Esophagus muscularis mucosa (tissue), 4 donors: ENCODE data around the gene C1orf35. TPM values are rescaled to one million over a fixed set of nuclear protein-coding genes. Genes with fewer than 3 reads are reported as not detected.

Experiments
- DNase-seq: peaks from one replicate; pipeline ENCODE4 v3.0.0-alpha.2; 2017; ENCODE audit errors: extremely low spot score
- H3K27ac ChIP-seq, 4 donors: fragments of 200-600 bp; sonication (generic); replicated peaks in 1 of 4; 1 replicate in 3 of 4; 2 replicates in 1 of 4; pipeline ENCODE4 v1.5.1; 2016 to 2019; ENCODE audit warnings: mild to moderate bottlenecking in 1 of 4
- H3K27me3 ChIP-seq, 4 donors: fragments of 200-600 bp; sonication (generic); one replicate each; pipeline versions ENCODE4 v1.5.1 to v1.6.0; 2016 to 2019
- H3K36me3 ChIP-seq, 4 donors: fragments of 200-600 bp; sonication (generic); one replicate each; pipeline ENCODE4 v1.5.1; 2016 to 2019
- H3K4me1 ChIP-seq, 4 donors: fragments of 200-600 bp; sonication (generic); one replicate each; pipeline ENCODE4 v1.5.1; 2016 to 2019
- H3K4me3 ChIP-seq, 4 donors: fragments of 200-600 bp; sonication (generic); 1 replicate in 2 of 4; 2 replicates in 2 of 4; pipeline ENCODE4 v1.5.1; 2016 to 2019; ENCODE audit warnings: mild to moderate bottlenecking in 4 of 4, moderate library complexity in 1 of 4
- H3K9me3 ChIP-seq, 4 donors: fragments of 200-600 bp; sonication (generic); 1 replicate in 3 of 4; 2 replicates in 1 of 4; pipeline ENCODE4 v1.5.1; 2016 to 2019
- CTCF ChIP-seq, 3 experiments: fragments of 200-600 bp in 2 of 3; fragments of 450-650 bp in 1 of 3; sonication (generic) in 2 of 3; IDR thresholded peaks; one replicate each; pipeline ENCODE4 v1.5.1; 2017 to 2019; ENCODE audit warnings: antibody characterized with exemption in 3 of 3, mild to moderate bottlenecking in 2 of 3, moderate library complexity in 1 of 3
- EP300 ChIP-seq: sonication (generic); formaldehyde crosslinking; IDR thresholded peaks from one replicate; pipeline ENCODE4 v1.6.1; 2017; ENCODE audit warnings: antibody characterized with exemption
- POLR2A ChIP-seq: fragments of 450-650 bp; IDR thresholded peaks from one replicate; pipeline ENCODE4 v1.6.1; 2017; ENCODE audit warnings: antibody characterized with exemption, moderate library complexity, mild to moderate bottlenecking, low read depth
- POLR2AphosphoS5 ChIP-seq, 2 donors: sonication (generic); formaldehyde crosslinking; IDR thresholded peaks; one replicate each; pipeline ENCODE4 v1.6.1; 2017; ENCODE audit warnings: antibody characterized with exemption in 2 of 2
- WGBS: methylation state at CpG from one replicate; pipeline ENCODE4 v1.1.5; 2018; 5-methylcytosine and 5-hydroxymethylcytosine counted together
- intact Hi-C: fragments of 100-400 bp; cut with DNase I; formaldehyde crosslinking; loops from one replicate; pipeline ENCODE4 v1.15.1; 2023
- total RNA-seq, 4 donors: library from RNA; depleted of rRNA; stranded (reverse); fragments of >200 nt; gene quantifications; one replicate each; pipeline versions ENCODE4 v1.1.0 to v1.2.1, GENCODE V29; 2016

C1orf35 gene
- total RNA-seq, 4 donors from 2014 or later = 11.2 to 24.3 (median 11.9) TPM

DNA sequence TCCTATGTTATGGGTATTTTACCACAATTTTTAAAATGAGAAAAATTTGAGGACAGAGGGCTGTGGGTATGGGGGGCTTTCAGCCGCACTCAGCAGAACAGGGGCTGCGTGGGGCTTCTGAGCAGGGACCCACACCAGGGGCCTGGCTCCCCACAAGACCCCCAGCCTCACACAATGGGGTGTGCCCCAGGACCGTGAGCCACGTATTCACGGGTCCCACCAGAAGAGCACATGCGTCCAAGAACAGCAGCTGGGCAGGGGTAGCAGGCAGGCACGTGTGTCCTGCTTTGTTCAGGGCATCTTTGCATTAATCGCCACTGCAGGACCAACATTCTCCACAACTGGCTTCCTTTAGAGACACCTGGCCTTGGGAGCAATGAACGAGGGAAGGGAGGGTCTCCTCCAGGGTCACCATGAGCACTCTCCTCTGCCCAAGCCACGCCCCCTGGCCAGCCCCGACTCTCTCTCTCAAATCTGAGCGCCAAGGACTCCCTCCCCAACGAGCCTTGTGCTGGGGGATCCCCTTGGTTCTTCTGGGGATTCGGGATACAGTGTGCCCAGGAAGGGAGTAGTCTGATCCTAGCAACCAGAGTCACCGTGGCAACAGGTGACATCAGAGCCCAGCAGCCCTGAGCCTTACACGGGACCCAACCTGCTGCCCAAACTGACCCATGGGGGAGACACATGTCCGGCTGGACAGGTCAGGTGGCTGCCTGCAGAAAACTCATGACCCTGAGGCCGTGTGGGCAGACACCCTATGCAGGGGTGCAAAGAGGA, 28.0 kb downstream of the C1orf35 start:
- Histone ChIP-seq H3K9me3 (no peaks in the 10 kb centered on the region), H3K4me1 (peaks cover 0 to 4% (median 0%) of the 10 kb centered on the region in 4 donors), H3K27ac (no peak overlapping the region), H3K27me3 (peaks cover 0 to 30% (median 0%) of the 10 kb centered on the region in 4 donors), H3K4me3 (no peak overlapping the region), H3K36me3 (no peaks in the 10 kb centered on the region)
- intact Hi-C loops = loop anchor here (10.0 kb wide), 1 partner anchor 510 kb away; the partner anchor contains the start of gene ZNF678
- DNase-seq = no peak
- WGBS = 48% methylated on average over 16 of the region's 18 CpGs
- TF ChIP-seq EP300 (no peak), CTCF (IDR thresholded peaks at IDR 0.05) (no peak), POLR2A (no peak), POLR2AphosphoS5 (IDR thresholded peaks at IDR 0.05) (no peak)

GRCh38 chr1:228073857-228074545, 29.1 kb downstream of the C1orf35 start:
- Histone ChIP-seq H3K9me3 (no peaks in the 10 kb centered on the region), H3K4me3 (no peak overlapping the region), H3K4me1 (no peaks in the 10 kb centered on the region), H3K36me3 (no peaks in the 10 kb centered on the region), H3K27me3 (peaks cover 0 to 41% (median 0%) of the 10 kb centered on the region in 4 donors), H3K27ac (no peak overlapping the region)
- intact Hi-C loops = loop anchor here (10.0 kb wide), 1 partner anchor 509 kb away; the partner anchor contains the start of gene ZNF678
- no peak for TF ChIP-seq CTCF (IDR thresholded peaks at IDR 0.05)
- TF ChIP-seq POLR2A = no peak
- TF ChIP-seq POLR2AphosphoS5 (IDR thresholded peaks at IDR 0.05) = no peak
- no peak for TF ChIP-seq EP300
- WGBS = 43% methylated on average over 15 of the region's 16 CpGs
- DNase-seq = no peak

DNA sequence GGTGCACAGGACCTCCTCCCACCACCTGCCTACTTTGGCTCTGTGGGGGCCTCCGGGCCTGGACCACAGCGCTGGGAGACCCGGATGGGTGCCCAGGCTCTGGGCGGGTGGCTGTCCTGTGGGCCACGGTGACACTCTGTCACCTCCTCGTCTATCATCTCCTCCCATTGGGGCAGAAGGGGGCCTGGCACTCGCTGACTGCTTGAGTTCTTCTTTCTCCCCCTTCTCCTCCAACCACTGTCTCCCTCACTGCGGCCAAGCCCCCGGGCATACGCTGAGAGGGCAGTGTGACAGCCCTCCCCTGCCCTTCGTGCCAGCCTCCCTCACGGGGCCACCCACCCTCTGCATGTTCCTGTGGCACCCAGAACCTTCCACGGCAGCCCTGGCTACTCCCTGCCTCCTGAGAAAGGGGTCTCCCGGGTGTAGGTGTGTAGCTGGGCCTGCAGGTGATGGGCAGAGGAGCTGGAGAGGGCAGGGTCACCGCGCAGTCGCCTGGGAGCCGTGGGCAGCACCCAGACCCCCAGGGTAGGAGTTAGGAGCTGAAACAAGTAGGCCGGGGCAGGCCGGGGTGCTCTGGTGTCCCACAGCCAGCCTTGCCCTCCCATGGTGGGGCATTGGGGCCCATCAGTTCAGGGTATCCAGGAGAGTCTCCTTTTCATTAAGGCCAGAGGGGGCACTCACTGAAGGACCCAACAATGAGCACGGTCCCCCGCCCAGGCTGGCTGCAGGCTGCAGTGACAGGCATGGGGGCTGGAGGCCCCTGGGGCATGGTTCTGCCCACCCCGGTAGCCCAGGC, 29.9 kb downstream of the C1orf35 start:
- H3K9me3 ChIP-seq = no peaks in the 10 kb centered on the region
- no peak overlapping the region for H3K27ac ChIP-seq
- H3K4me3 ChIP-seq = no peak overlapping the region
- no peaks in the 10 kb centered on the region for H3K36me3 ChIP-seq
- TF ChIP-seq POLR2AphosphoS5 (IDR thresholded peaks at IDR 0.05) = no peak
- no peak for TF ChIP-seq POLR2A
- no peak for TF ChIP-seq EP300
- TF ChIP-seq CTCF (IDR thresholded peaks at IDR 0.05) = no peak
- peaks cover 0 to 49% (median 0%) of the 10 kb centered on the region in 4 donors for H3K27me3 ChIP-seq
- WGBS = 70% methylated on average over 12 of the region's 23 CpGs
- no peaks in the 10 kb centered on the region for H3K4me1 ChIP-seq
- intact Hi-C loops = loop anchor here (10.0 kb wide), 1 partner anchor 508 kb away; the partner anchor contains the start of gene ZNF678
- no peak for DNase-seq

- intact Hi-C loops = loop anchor here (10.0 kb wide), 1 partner anchor 508 kb away; the partner anchor contains the start of gene ZNF678
- no CpG with 5 or more reads among the region's 5 CpGs for WGBS
- H3K36me3 ChIP-seq = no peaks in the 10 kb centered on the region
- no peak overlapping the region for H3K4me3 ChIP-seq
- no peak for TF ChIP-seq CTCF (IDR thresholded peaks at IDR 0.05)
- TF ChIP-seq POLR2AphosphoS5 (IDR thresholded peaks at IDR 0.05) = no peak
- no peak for TF ChIP-seq POLR2A
- TF ChIP-seq EP300 = no peak
- peaks cover 0 to 55% (median 0%) of the 10 kb centered on the region in 4 donors for H3K27me3 ChIP-seq
- H3K9me3 ChIP-seq = no peaks in the 10 kb centered on the region
- DNase-seq = no peak
- no peak overlapping the region for H3K27ac ChIP-seq
- no peaks in the 10 kb centered on the region for H3K4me1 ChIP-seq
These were observed 30.5 kb downstream of the C1orf35 start for GRCh38 chr1:228072658-228073043.
